22Rv1 (cell line): Measurements from ENCODE around the gene FGF18.
"Not testable (repeated sequence)": the region's sequence is repeated elsewhere in the genome, so short reads cannot be mapped to it uniquely, and the experiment has no call there.

Experiments used
- H3K27ac ChIP-seq: fragments of 450-650 bp; 2 replicates; pipeline ENCODE4 v1.5.1; 2017
- ZFX ChIP-seq: fragments of 450-650 bp; IDR thresholded peaks from 2 replicates; pipeline ENCODE4 v1.6.1; 2017; ENCODE audit warnings: antibody characterized with exemption, borderline replicate concordance
- TF ChIP-seq, protein P1 (sequence below): fragments of 450-650 bp; IDR thresholded peaks from 2 replicates; pipeline ENCODE4 v1.5.1; 2017; ENCODE audit warnings: mild to moderate bottlenecking

FGF18 gene, protein sequence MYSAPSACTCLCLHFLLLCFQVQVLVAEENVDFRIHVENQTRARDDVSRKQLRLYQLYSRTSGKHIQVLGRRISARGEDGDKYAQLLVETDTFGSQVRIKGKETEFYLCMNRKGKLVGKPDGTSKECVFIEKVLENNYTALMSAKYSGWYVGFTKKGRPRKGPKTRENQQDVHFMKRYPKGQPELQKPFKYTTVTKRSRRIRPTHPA

DNA sequence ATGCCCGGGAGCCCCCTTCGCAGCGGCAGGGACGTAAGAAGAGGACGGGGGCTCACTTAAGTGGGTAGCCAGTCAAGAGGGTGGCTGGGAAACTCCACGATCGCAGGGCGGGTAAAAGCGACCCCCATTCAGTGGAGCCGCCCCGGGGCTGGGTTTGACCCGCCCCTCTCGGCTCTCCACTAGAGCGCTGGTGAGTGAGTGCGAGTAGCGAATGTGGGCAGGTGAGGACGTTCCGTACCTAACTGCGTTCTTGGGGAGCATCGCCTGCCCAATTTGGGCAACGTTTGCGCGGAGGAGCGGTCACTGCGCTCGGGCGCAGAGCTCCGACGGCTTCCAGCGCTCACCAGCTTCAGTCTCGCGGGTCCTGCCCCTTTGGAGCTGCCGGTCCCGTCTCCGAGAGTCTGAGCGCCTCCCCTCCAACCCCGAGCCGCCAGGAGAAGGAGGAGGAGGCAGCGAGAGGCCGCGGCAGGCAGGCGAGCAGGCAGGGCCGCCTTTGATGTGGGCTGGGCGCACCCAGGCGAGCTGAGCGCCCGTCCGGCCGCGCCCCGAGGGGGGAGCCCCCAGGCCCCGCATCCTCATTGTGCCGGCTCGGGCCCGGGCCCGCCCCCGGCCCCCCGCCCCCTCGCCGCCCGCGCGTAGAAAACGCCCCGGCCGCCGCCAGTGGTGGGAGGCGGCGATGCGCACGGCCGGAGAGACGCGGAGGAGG, at the start of gene FGF18:
FGF18 (plus strand) TSS at position 666 of the 706 bp plus-strand sequence. CDS start 553 bp downstream, outside the sequence.
- no peak for TF ChIP-seq ZFX
- TF ChIP-seq, protein P1, sequence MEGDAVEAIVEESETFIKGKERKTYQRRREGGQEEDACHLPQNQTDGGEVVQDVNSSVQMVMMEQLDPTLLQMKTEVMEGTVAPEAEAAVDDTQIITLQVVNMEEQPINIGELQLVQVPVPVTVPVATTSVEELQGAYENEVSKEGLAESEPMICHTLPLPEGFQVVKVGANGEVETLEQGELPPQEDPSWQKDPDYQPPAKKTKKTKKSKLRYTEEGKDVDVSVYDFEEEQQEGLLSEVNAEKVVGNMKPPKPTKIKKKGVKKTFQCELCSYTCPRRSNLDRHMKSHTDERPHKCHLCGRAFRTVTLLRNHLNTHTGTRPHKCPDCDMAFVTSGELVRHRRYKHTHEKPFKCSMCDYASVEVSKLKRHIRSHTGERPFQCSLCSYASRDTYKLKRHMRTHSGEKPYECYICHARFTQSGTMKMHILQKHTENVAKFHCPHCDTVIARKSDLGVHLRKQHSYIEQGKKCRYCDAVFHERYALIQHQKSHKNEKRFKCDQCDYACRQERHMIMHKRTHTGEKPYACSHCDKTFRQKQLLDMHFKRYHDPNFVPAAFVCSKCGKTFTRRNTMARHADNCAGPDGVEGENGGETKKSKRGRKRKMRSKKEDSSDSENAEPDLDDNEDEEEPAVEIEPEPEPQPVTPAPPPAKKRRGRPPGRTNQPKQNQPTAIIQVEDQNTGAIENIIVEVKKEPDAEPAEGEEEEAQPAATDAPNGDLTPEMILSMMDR, result peak; percentile 59
- H3K27ac ChIP-seq, result no peak within 1 kb of the TSS

DNA sequence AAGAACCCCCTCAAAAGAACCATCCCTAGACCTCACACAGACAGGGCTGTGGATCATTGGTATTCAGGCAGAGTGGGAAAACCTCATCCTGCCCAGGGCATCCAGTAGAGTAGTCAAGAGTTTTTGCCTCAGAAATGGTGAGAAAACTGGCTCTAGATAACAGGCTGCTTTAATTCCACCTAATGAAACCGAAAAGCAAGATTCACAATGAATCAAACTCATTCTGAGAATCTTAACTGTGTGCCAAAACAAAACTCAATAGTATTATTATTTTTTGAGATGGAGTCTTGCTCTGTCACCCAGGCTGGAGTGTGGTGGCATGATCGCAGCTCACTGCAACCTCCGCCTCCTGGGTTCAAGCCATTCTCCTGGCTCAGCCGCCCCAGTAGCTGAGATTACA, 49.5 kb upstream of the FGF18 start:
- no peak overlapping the region for H3K27ac ChIP-seq
- TF ChIP-seq, protein P1, result no peak
- TF ChIP-seq ZFX, result no peak

DNA sequence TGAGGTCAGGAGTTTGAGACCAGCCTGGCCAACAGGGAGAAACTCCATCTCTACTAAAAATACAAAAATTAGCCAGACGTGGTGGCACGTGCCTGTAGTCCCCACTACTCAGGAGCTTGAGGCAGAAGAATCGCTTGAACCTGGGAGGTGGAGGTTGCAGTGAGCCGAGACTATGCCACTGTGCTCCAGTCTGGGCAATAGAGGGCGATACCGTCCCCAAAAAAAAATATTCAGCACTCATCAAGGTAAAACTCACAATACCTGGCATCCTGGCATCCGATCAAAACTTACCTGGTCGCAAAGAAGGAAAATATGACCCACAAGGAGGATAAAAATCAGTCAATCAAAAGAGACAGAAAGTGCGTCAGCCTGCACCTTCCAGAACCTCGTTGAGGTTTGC, 48.6 kb upstream of the FGF18 start:
- TF ChIP-seq, protein P1, result peak; percentile 17; the same call in 1 of the 2 replicates

DNA sequence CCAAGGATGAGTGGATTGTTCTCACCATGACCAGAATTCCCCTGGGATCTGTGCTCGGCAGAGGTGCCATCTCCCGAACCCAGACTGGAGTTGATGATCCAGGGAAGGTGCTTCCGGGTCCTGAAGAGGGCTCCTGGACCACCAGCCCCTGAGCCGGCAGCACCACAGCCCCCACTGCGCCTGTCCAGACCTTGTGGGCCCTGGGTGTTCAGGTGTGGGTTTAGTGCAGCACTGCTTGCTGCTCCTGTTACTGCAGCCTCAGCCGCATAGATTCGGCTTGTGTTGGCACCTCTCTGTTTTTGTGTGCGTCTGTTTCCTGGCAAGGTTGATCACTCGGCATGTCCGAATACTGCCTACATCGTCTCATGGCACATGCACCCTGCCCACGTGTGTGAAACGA, 48.1 kb upstream of the FGF18 start:
- TF ChIP-seq, protein P1, result no peak
- no peak for TF ChIP-seq ZFX
- no peak overlapping the region for H3K27ac ChIP-seq

More for the DNA sequence above, 48.6 kb upstream of the FGF18 start:
- H3K27ac ChIP-seq, result not testable (repeated sequence)

DNA sequence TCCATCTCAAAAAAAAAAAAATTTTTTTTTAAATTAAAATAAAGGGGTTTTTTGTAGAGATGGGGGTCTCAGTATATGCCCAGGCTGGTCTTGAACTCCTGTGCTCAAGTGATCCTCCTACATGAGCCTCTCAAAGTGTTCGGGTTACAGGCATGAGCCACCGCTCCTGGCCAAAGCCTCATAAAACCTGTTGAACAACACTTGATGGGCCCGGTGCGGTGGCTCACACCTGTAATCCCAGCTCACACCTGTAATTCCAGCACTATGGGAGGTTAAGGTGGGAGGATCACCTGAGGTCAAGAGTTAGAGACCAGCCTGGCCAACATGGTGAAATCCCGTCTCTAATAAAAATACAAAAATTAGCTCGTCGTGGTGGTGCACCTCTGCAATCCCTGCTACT, 39.5 kb upstream of the FGF18 start:
- TF ChIP-seq, protein P1, result no peak
- no peak for TF ChIP-seq ZFX
- H3K27ac ChIP-seq, result no peak overlapping the region

DNA sequence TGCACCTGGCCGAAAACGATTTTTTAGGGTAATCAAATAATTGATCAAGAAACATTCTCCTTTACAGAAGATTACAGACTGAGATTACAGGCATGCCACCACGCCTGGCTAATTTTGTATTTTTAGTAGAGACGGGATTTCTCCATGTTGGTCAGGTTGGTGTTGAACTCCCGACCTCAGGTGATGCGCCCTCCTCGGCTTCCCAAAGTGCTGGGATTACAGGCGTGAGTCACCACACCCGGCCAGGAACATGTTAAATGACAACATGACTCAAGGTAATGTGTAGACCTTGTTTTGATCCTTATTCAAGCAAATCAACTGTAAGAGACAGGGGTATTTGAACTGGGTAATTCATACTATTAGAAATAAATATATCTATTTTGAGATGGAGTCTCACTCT, 35.0 kb upstream of the FGF18 start:
- not testable (repeated sequence) for H3K27ac ChIP-seq

DNA sequence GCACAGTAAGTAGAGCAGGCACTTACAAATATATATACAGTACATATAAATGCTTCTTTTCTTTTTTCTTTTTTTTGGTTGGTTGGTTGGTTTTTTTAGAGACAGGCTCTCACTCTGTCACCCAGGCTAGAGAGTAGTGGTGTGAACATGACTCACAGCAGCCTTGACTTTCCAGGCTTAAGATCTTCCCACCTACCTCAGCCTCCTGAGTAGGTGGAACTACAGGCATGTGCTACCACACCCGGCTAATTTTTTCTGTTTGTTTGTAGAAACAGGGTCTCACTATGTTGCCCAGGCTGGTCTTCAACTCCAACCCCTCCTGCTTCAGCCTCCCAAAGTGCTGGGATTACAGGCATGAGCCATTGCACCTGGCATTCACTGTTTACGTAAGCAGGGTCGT, 34.4 kb upstream of the FGF18 start:
- H3K27ac ChIP-seq, result not testable (repeated sequence)

DNA sequence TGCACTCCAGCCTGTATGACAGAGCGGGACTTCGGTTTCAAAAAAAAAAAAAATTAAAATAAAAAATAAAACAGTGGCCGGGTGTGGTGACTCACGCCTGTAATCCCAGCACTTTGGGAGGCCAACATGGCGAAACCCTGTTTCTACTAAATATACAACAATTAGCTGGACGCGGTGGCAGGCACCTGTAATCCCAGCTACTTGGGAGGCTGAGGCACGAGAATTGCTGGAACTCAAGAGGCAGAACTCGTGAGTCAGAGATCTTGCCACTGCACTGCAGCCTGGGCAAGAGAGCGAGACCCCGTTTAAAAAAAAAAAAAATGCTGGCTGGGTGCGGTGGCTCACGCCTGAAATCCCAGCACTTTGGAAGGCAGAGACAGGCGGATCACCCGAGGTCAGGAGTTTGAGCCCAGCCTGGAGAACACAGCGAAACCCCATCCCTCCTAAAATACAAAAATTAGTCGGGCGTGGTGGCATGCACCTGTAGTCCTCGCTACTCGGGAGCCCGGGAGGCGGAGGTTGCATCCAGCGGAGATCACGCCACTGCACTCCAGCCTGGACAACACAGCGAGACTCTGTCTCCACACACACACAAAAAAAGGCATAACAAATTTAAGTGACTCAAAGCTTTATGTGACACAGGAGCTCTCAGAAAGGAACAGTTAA, 33.3 kb upstream of the FGF18 start:
- TF ChIP-seq, protein P1, result no peak
- no peak for TF ChIP-seq ZFX
- H3K27ac ChIP-seq, result no peak overlapping the region
